ENCODE data around the gene SDK1. TPM values are rescaled to one million over a fixed set of nuclear protein-coding genes. Genes with fewer than 3 reads are reported as not detected.

Gene SDK1
- total RNA-seq, 4 donors from 2014 or later: under 0.01 to 16.2 (median 7.2) TPM

GRCh38 chr7:4136501-4137110, 835.6 kb downstream of the SDK1 start:
- no peaks in the 10 kb centered on the region for H3K9me3 ChIP-seq
- H3K4me1 ChIP-seq: no peaks in the 10 kb centered on the region
- H3K36me3 ChIP-seq: no peaks in the 10 kb centered on the region
- DNase-seq: no peak
- no peak for TF ChIP-seq CTCF (IDR thresholded peaks at IDR 0.05)
- TF ChIP-seq POLR2A (IDR thresholded peaks at IDR 0.05): no peak
- H3K27me3 ChIP-seq: no peaks in the 10 kb centered on the region
- H3K4me3 ChIP-seq: no peak overlapping the region
- intact Hi-C loops (cut with DNase I; ENCODE audit: low total_unique reads): no loop called here
- H3K27ac ChIP-seq: no peak overlapping the region

GRCh38 chr7:4137552-4137951, 836.5 kb downstream of the SDK1 start:
- H3K4me1 ChIP-seq: no peaks in the 10 kb centered on the region

GRCh38 chr7:4138866-4139265, 837.8 kb downstream of the SDK1 start:
- TF ChIP-seq CTCF (IDR thresholded peaks at IDR 0.05) (no peak), POLR2A (IDR thresholded peaks at IDR 0.05) (no peak)
- intact Hi-C loops (cut with DNase I; ENCODE audit: low total_unique reads): no loop called here
- Histone ChIP-seq H3K4me3 (no peak overlapping the region), H3K27me3 (no peaks in the 10 kb centered on the region), H3K36me3 (no peaks in the 10 kb centered on the region), H3K4me1 (no peaks in the 10 kb centered on the region), H3K9me3 (no peaks in the 10 kb centered on the region), H3K27ac (no peak overlapping the region)
- DNase-seq: no peak

More at GRCh38 chr7:4137552-4137951, 836.5 kb downstream of the SDK1 start:
- Histone ChIP-seq H3K9me3 (no peaks in the 10 kb centered on the region), H3K27ac (no peak overlapping the region), H3K27me3 (no peaks in the 10 kb centered on the region), H3K4me3 (no peak overlapping the region), H3K36me3 (no peaks in the 10 kb centered on the region)
- intact Hi-C loops (cut with DNase I; ENCODE audit: low total_unique reads): no loop called here
- TF ChIP-seq POLR2A (IDR thresholded peaks at IDR 0.05) (no peak), CTCF (IDR thresholded peaks at IDR 0.05) (no peak)
- DNase-seq: no peak

GRCh38 chr7:4139656-4140625, 838.9 kb downstream of the SDK1 start:
- no peaks in the 10 kb centered on the region for H3K4me1 ChIP-seq
- no peak for DNase-seq
- no peak overlapping the region for H3K27ac ChIP-seq
- H3K4me3 ChIP-seq: no peak overlapping the region
- H3K27me3 ChIP-seq: no peaks in the 10 kb centered on the region
- intact Hi-C loops (cut with DNase I; ENCODE audit: low total_unique reads): no loop called here
- no peaks in the 10 kb centered on the region for H3K9me3 ChIP-seq
- TF ChIP-seq POLR2A (IDR thresholded peaks at IDR 0.05): no peak
- no peaks in the 10 kb centered on the region for H3K36me3 ChIP-seq

- Histone ChIP-seq H3K27me3 (no peaks in the 10 kb centered on the region), H3K9me3 (no peaks in the 10 kb centered on the region), H3K4me3 (no peak overlapping the region), H3K4me1 (no peaks in the 10 kb centered on the region), H3K36me3 (no peaks in the 10 kb centered on the region), H3K27ac (no peak overlapping the region)
- intact Hi-C loops (cut with DNase I; ENCODE audit: low total_unique reads): no loop called here
- TF ChIP-seq POLR2A (IDR thresholded peaks at IDR 0.05) (no peak), CTCF (IDR thresholded peaks at IDR 0.05) (no peak)
- no peak for DNase-seq
Measured at GRCh38 chr7:4140933-4141332, 839.9 kb downstream of the SDK1 start.

All from uterus (tissue), 4 donors.